Vagina (tissue), 2 donors: ENCODE measurements around the gene PCP4L1.

Experiments used
- POLR2A ChIP-seq, 2 donors: fragments of 450-650 bp; IDR thresholded peaks; one replicate each; pipeline ENCODE4 v1.6.1; 2017; ENCODE audit warnings: antibody characterized with exemption in 2 of 2, mild to moderate bottlenecking in 2 of 2, moderate library complexity in 2 of 2
- POLR2AphosphoS5 ChIP-seq, 2 donors: sonication (generic); formaldehyde crosslinking; IDR thresholded peaks; one replicate each; pipeline ENCODE4 v1.9.0; 2017; ENCODE audit warnings: antibody characterized with exemption in 2 of 2, mild to moderate bottlenecking in 2 of 2, low read depth in 1 of 2; ENCODE audit not compliant: insufficient read depth in 1 of 2

GRCh38 chr1:161241682-161242081 lies 16.9 kb upstream of the PCP4L1 start:
- TF ChIP-seq POLR2A (IDR thresholded peaks at IDR 0.05), result no peak
- no peak for TF ChIP-seq POLR2AphosphoS5 (IDR thresholded peaks at IDR 0.05; ENCODE audit: insufficient read depth in 1 of 2, low read depth in 1 of 2)
